Activated naive CD4-positive, alpha-beta T cell (primary cell): ENCODE data around the gene PNMA8C.
"Not testable (repeated sequence)": the region's sequence is repeated elsewhere in the genome, so short reads cannot be mapped to it uniquely, and the experiment has no call there.

ENCODE experiments used
- DNase-seq, 4 experiments: peaks; one replicate each; lab custom pipeline; 2025; lab: John Stamatoyannopoulos, UW

PNMA8C gene

GRCh38 chr19:46388311-46389095 is 40.2 kb downstream of the PNMA8C start:
- no peak for DNase-seq

- DNase-seq, result no peak
These were observed 41.0 kb downstream of the PNMA8C start for GRCh38 chr19:46387713-46388130.

GRCh38 chr19:46386996-46387712 is 41.6 kb downstream of the PNMA8C start:
- DNase-seq, result no peak

- no peak for DNase-seq
These were observed 42.6 kb downstream of the PNMA8C start for GRCh38 chr19:46386151-46386550.

GRCh38 chr19:46385636-46386035 is 43.1 kb downstream of the PNMA8C start:
- no peak for DNase-seq

- DNase-seq, result no peak
These were observed 44.3 kb downstream of the PNMA8C start for GRCh38 chr19:46384396-46384795.

GRCh38 chr19:46383846-46384245 is 44.9 kb downstream of the PNMA8C start:
- no peak for DNase-seq

- DNase-seq, result no peak
These were observed 45.4 kb downstream of the PNMA8C start for GRCh38 chr19:46383171-46383815.

- no peak for DNase-seq
These were observed 46.9 kb downstream of the PNMA8C start for GRCh38 chr19:46381756-46382345.

GRCh38 chr19:46381346-46381745 is 47.4 kb downstream of the PNMA8C start:
- no peak for DNase-seq

- DNase-seq, result no peak
These were observed 48.0 kb downstream of the PNMA8C start for GRCh38 chr19:46380690-46381089.

GRCh38 chr19:46378268-46378667 is 50.5 kb downstream of the PNMA8C start:
- DNase-seq, result no peak

- no peak for DNase-seq
These were observed 52.2 kb downstream of the PNMA8C start for GRCh38 chr19:46376241-46377153.

- not testable (repeated sequence) for DNase-seq
These were observed 53.2 kb downstream of the PNMA8C start for GRCh38 chr19:46375476-46376067.
